GM23338 (cell line): ENCODE results near the gene NKAIN2. TPM values are rescaled to one million over a fixed set of nuclear protein-coding genes. Genes with fewer than 3 reads are reported as not detected.

Source experiments
- ATAC-seq: fragments of 200-7000 bp; cut with Tn5 transposase; 3 replicates; pipeline ENCODE4 v1.9.1; 2020
- DNase-seq: peaks from one replicate; pipeline ENCODE4 v3.0.0-alpha.2; 2015; ENCODE audit warnings: low spot score
- H2AFZ ChIP-seq: fragments of 200-600 bp; sonication (generic); 2 replicates; pipeline ENCODE4 v1.8.0; 2016; ENCODE audit warnings: antibody characterized with exemption, mild to moderate bottlenecking, moderate library complexity
- H3F3A ChIP-seq: fragments of 200-600 bp; sonication (generic); replicated peaks from 2 replicates; pipeline ENCODE4 v1.8.0; 2017; ENCODE audit warnings: antibody characterized with exemption, mixed run types, low read depth
- H3K27ac ChIP-seq: fragments of 200-600 bp; sonication (generic); 2 replicates; pipeline ENCODE4 v1.6.1; 2016; ENCODE audit warnings: low read depth
- H3K27me3 ChIP-seq: fragments of 200-600 bp; sonication (generic); 2 replicates; pipeline ENCODE4 v1.8.0; 2016; ENCODE audit warnings: mild to moderate bottlenecking, mixed run types, moderate library complexity; ENCODE audit not compliant: insufficient read depth
- H3K36me3 ChIP-seq: fragments of 200-600 bp; sonication (generic); 2 replicates; pipeline ENCODE4 v1.8.0; 2016; ENCODE audit warnings: mild to moderate bottlenecking; ENCODE audit not compliant: insufficient read depth
- H3K4me1 ChIP-seq: fragments of 200-600 bp; sonication (generic); 2 replicates; pipeline ENCODE4 v1.8.0; 2016; ENCODE audit warnings: mild to moderate bottlenecking, moderate library complexity; ENCODE audit not compliant: insufficient read depth
- H3K4me2 ChIP-seq: fragments of 200-600 bp; sonication (generic); 2 replicates; pipeline ENCODE4 v1.7.1; 2017; ENCODE audit warnings: mixed run types
- H3K4me3 ChIP-seq: fragments of 200-600 bp; sonication (generic); 2 replicates; pipeline ENCODE4 v1.6.1; 2016; ENCODE audit warnings: mixed run types
- H3K79me2 ChIP-seq: fragments of 200-600 bp; sonication (generic); replicated peaks from 2 replicates; pipeline ENCODE4 v1.8.0; 2017; ENCODE audit warnings: mild to moderate bottlenecking; ENCODE audit not compliant: insufficient read depth
- H3K9me2 ChIP-seq: fragments of 200-600 bp; sonication (generic); 2 replicates; pipeline ENCODE4 v1.8.0; 2017; ENCODE audit not compliant: insufficient read depth
- H4K20me1 ChIP-seq: fragments of 200-600 bp; sonication (generic); replicated peaks from 2 replicates; pipeline ENCODE4 v1.8.0; 2017; ENCODE audit warnings: mild to moderate bottlenecking; ENCODE audit not compliant: insufficient read depth
- H3K27ac Mint-ChIP-seq: 2 replicates; pipeline ENCODE4 v1.8.0; 2020; ENCODE audit warnings: inconsistent platforms, mild to moderate bottlenecking, moderate library complexity, mixed read lengths
- H3K27me3 Mint-ChIP-seq: 3 replicates; pipeline ENCODE4 v1.8.0; 2022; ENCODE audit warnings: low read depth, mild to moderate bottlenecking, moderate library complexity, mixed read lengths, inconsistent platforms; ENCODE audit not compliant: insufficient read depth, poor library complexity
- H3K36me3 Mint-ChIP-seq: 3 replicates; pipeline ENCODE4 v1.8.0; 2021; ENCODE audit warnings: low read depth, mild to moderate bottlenecking, inconsistent platforms, moderate library complexity, mixed read lengths
- H3K4me1 Mint-ChIP-seq: 3 replicates; pipeline ENCODE4 v1.8.0; 2020; ENCODE audit warnings: mild to moderate bottlenecking, inconsistent platforms, mixed read lengths
- H3K4me3 Mint-ChIP-seq: 3 replicates; pipeline ENCODE4 v1.8.0; 2021; ENCODE audit warnings: moderate library complexity, mild to moderate bottlenecking, inconsistent platforms, mixed read lengths
- H3K9me3 Mint-ChIP-seq: 3 replicates; pipeline ENCODE4 v1.8.0; 2020; ENCODE audit warnings: moderate library complexity, mild to moderate bottlenecking, inconsistent platforms, mixed read lengths
- CREB1 ChIP-seq: fragments of 250-450 bp; sonication (Bioruptor Pico); IDR thresholded peaks from 2 replicates; pipeline ENCODE4 v1.5.0; 2020; ENCODE audit warnings: low read depth, mild to moderate bottlenecking, moderate library complexity
- EZH2 ChIP-seq: fragments of 200-600 bp; sonication (generic); IDR thresholded peaks from one replicate; pipeline ENCODE4 v1.8.0; 2017; ENCODE audit warnings: antibody characterized with exemption, mild to moderate bottlenecking, low read depth; ENCODE audit not compliant: unreplicated experiment
- JUNB ChIP-seq: IDR thresholded peaks from one replicate; pipeline ENCODE4 v1.6.1; 2016; ENCODE audit warnings: antibody characterized with exemption; ENCODE audit not compliant: unreplicated experiment
- NANOG ChIP-seq: IDR thresholded peaks from 2 replicates; pipeline ENCODE4 v1.6.1; 2016; ENCODE audit warnings: antibody characterized with exemption, borderline replicate concordance
- STAT1 ChIP-seq: IDR thresholded peaks from one replicate; pipeline ENCODE4 v1.6.1; 2016; ENCODE audit warnings: antibody characterized with exemption; ENCODE audit not compliant: unreplicated experiment
- ZNF331 ChIP-seq: fragments of 250-450 bp; sonication (Bioruptor Pico); IDR thresholded peaks from 2 replicates; pipeline ENCODE4 v1.5.0; 2020; ENCODE audit warnings: low read depth, mild to moderate bottlenecking, moderate library complexity
- ZNF462 ChIP-seq: fragments of 250-450 bp; sonication (Bioruptor Pico); IDR thresholded peaks from 2 replicates; pipeline ENCODE4 v1.5.0; 2020; ENCODE audit warnings: mild to moderate bottlenecking, moderate library complexity
- polyA plus RNA-seq: library from polyadenylated mRNA; unstranded; fragments of >200 nt; fragmentation: Nextera tagmentation; extraction: Ambion mirVana; gene quantifications from 2 replicates; pipeline ENCODE4 v1.2.1, GENCODE V29; 2016
- total RNA-seq: library from RNA; depleted of rRNA; stranded (reverse); fragments of >200 nt; shearing (Covaris generic); gene quantifications from 2 replicates; pipeline ENCODE4 v1.2.3, GENCODE V29; 2014

Gene NKAIN2
- total and polyA plus RNA-seq, 2 experiments from 2014 or later: 0.39 to 1.1 TPM

- no peak for DNase-seq
- Histone ChIP-seq H3K36me3 (no peaks in the 10 kb centered on the region), H3K9me2 (peaks cover 7% of the 10 kb centered on the region; the same call in 1 of the 2 replicates), H2AFZ (no peak overlapping the region), H3K27ac (no peak overlapping the region), H3K27me3 (no peaks in the 10 kb centered on the region), H4K20me1 (no peaks in the 10 kb centered on the region), H3K4me3 (no peak overlapping the region), H3F3A (no peaks in the 10 kb centered on the region), H3K79me2 (no peaks in the 10 kb centered on the region), H3K4me1 (no peaks in the 10 kb centered on the region), H3K4me2 (no peak overlapping the region)
- Mint-ChIP-seq H3K9me3 (no peaks in the 10 kb centered on the region), H3K36me3 (no peaks in the 10 kb centered on the region), H3K27me3 (peaks cover 2% of the 10 kb centered on the region), H3K4me3 (no peak overlapping the region), H3K27ac (no peak overlapping the region), H3K4me1 (no peaks in the 10 kb centered on the region; the same call in 2 of the 3 replicates)
- ATAC-seq: no peak
- no peak for TF ChIP-seq ZNF331 (CRISPR knock-in tag)
- TF ChIP-seq JUNB: no peak
- no peak for TF ChIP-seq ZNF462
- no peak for TF ChIP-seq CREB1 (CRISPR knock-in tag)
Measured at GRCh38 chr6:124432620-124433019, 629.0 kb downstream of the NKAIN2 start.

DNA sequence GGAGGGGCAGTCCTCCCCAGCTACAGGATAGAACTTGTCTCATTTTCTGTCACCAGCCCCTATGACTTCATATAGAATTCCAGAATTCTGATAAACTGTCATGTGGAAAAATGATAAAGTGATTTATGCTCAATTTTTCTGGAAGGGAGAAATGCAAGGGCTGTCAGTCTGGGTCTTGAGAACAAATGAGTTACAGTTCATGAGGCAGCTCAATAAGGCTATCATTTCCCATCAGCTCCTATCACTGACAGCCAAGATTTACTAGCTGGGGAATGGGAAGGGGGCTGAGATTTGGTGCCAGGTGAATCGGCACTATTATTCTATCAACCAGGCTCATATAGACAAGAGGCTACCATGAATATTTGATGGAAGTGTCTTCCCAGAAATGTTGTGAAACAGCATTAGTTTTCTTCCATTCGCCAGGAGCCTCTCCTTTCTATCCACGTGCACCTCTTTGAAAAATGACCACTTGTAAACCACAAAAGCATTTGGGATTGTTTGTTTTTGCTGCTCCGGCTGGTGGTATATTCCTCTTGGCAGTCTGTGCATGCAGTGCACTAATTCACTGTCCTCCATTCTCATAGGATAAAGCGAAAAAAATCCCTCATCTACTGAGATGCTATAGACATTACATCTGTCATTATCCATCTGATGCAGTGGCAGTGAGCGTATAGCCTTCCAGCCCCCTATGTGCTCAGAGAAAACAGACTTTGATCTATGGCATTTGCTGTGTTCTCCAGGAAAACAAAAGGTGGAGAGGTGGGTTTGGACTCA lies 629.9 kb downstream of the NKAIN2 start:
- H3K27me3 Mint-ChIP-seq: peaks cover 2% of the 10 kb centered on the region
- no peak overlapping the region for H2AFZ ChIP-seq
- no peaks in the 10 kb centered on the region for H3K4me1 ChIP-seq
- DNase-seq (no peak), ATAC-seq (no peak)
- no peak overlapping the region for H3K27ac ChIP-seq
- peaks cover 7% of the 10 kb centered on the region; the same call in 1 of the 2 replicates for H3K9me2 ChIP-seq
- H3K79me2 ChIP-seq: no peaks in the 10 kb centered on the region
- H3F3A ChIP-seq: no peaks in the 10 kb centered on the region
- no peaks in the 10 kb centered on the region; the same call in 2 of the 3 replicates for H3K4me1 Mint-ChIP-seq
- no peak overlapping the region for H3K4me2 ChIP-seq
- H3K36me3 Mint-ChIP-seq: no peaks in the 10 kb centered on the region
- no peaks in the 10 kb centered on the region for H3K9me3 Mint-ChIP-seq
- no peak overlapping the region for H3K4me3 Mint-ChIP-seq
- H3K27me3 ChIP-seq: no peaks in the 10 kb centered on the region
- no peaks in the 10 kb centered on the region for H4K20me1 ChIP-seq
- no peaks in the 10 kb centered on the region for H3K36me3 ChIP-seq
- H3K27ac Mint-ChIP-seq: no peak overlapping the region
- no peak overlapping the region for H3K4me3 ChIP-seq
- TF ChIP-seq JUNB (no peak), EZH2 (no peak), NANOG (no peak), STAT1 (no peak)
